Chondrocyte (in vitro differentiated cells): Measurements from ENCODE around the gene YWHAQ. TPM values are rescaled to one million over a fixed set of nuclear protein-coding genes. Genes with fewer than 3 reads are reported as not detected.
"Not testable (repeated sequence)": the region's sequence is repeated elsewhere in the genome, so short reads cannot be mapped to it uniquely, and the experiment has no call there.

Source experiments
- DNase-seq: peaks from one replicate; pipeline ENCODE4 v3.0.0; 2021; ENCODE audit warnings: mixed read lengths, low spot score
- H3K27ac Mint-ChIP-seq: one replicate; pipeline ENCODE4 v1.8.0; 2021; ENCODE audit warnings: mild to moderate bottlenecking, moderate library complexity, mixed read lengths; ENCODE audit not compliant: unreplicated experiment
- H3K27me3 Mint-ChIP-seq: 2 replicates; pipeline ENCODE4 v1.8.0; 2021; ENCODE audit warnings: low read depth, mixed read lengths
- H3K36me3 Mint-ChIP-seq: 2 replicates; pipeline ENCODE4 v1.8.0; 2021; ENCODE audit warnings: low read depth, mixed read lengths
- H3K4me1 Mint-ChIP-seq: 2 replicates; pipeline ENCODE4 v1.8.0; 2021; ENCODE audit warnings: low read depth, mild to moderate bottlenecking, mixed read lengths
- H3K4me3 Mint-ChIP-seq: one replicate; pipeline ENCODE4 v1.8.0; 2021; ENCODE audit warnings: mild to moderate bottlenecking, moderate library complexity, mixed read lengths; ENCODE audit not compliant: unreplicated experiment
- H3K9me3 Mint-ChIP-seq: 2 replicates; pipeline ENCODE4 v1.8.0; 2021; ENCODE audit warnings: low read depth, mixed read lengths
- CTCF ChIP-seq: fragments of 200-600 bp; sonication (generic); IDR thresholded peaks from 2 replicates; pipeline ENCODE4 v1.5.0; 2021; ENCODE audit warnings: antibody characterized with exemption, mild to moderate bottlenecking, moderate library complexity
- total RNA-seq: library from RNA; stranded (reverse); gene quantifications from 3 replicates; pipeline ENCODE4 v1.2.1, GENCODE V29; 2021

Gene YWHAQ
- total RNA-seq, 1 donor from 2014 or later, result 247 TPM

- H3K27ac Mint-ChIP-seq, result no peak overlapping the region
- TF ChIP-seq CTCF, result no peak
- peaks cover 9% of the 10 kb centered on the region for H3K36me3 Mint-ChIP-seq
- H3K4me3 Mint-ChIP-seq, result no peak overlapping the region
- H3K9me3 Mint-ChIP-seq, result no peaks in the 10 kb centered on the region
- H3K4me1 Mint-ChIP-seq, result peaks cover 45% of the 10 kb centered on the region
- no peaks in the 10 kb centered on the region for H3K27me3 Mint-ChIP-seq
- DNase-seq, result no peak
Observed at GRCh38 chr2:9592699-9593098, 38.1 kb downstream of the YWHAQ start.

- peaks cover 50% of the 10 kb centered on the region for H3K4me1 Mint-ChIP-seq
- peak overlapping the region; percentile 17 for H3K27ac Mint-ChIP-seq
- peaks cover 20% of the 10 kb centered on the region for H3K36me3 Mint-ChIP-seq
Observed at GRCh38 chr2:9590641-9591040, 40.2 kb downstream of the YWHAQ start.

GRCh38 chr2:9586465-9586864 is 44.3 kb downstream of the YWHAQ start:
- H3K4me3 Mint-ChIP-seq, result no peak overlapping the region
- H3K4me1 Mint-ChIP-seq, result peaks cover 42% of the 10 kb centered on the region
- H3K27me3 Mint-ChIP-seq, result no peaks in the 10 kb centered on the region
- H3K36me3 Mint-ChIP-seq, result peaks cover 29% of the 10 kb centered on the region
- TF ChIP-seq CTCF, result no peak
- no peaks in the 10 kb centered on the region for H3K9me3 Mint-ChIP-seq
- H3K27ac Mint-ChIP-seq, result no peak overlapping the region
- DNase-seq, result no peak

More at GRCh38 chr2:9590641-9591040, 40.2 kb downstream of the YWHAQ start:
- no peak for DNase-seq
- Mint-ChIP-seq H3K4me3 (no peak overlapping the region), H3K9me3 (no peaks in the 10 kb centered on the region), H3K27me3 (no peaks in the 10 kb centered on the region)
- TF ChIP-seq CTCF, result no peak

- Mint-ChIP-seq H3K36me3 (peaks cover 29% of the 10 kb centered on the region), H3K4me3 (no peak overlapping the region), H3K4me1 (peaks cover 36% of the 10 kb centered on the region), H3K9me3 (no peaks in the 10 kb centered on the region), H3K27ac (peak overlapping the region; percentile 87), H3K27me3 (no peaks in the 10 kb centered on the region)
- TF ChIP-seq CTCF, result no peak
- no peak for DNase-seq
Observed at GRCh38 chr2:9585486-9585885, 45.3 kb downstream of the YWHAQ start.

GRCh38 chr2:9584902-9585301 is 45.9 kb downstream of the YWHAQ start:
- peak overlapping the region; percentile 16 for H3K4me3 Mint-ChIP-seq
- peaks cover 27% of the 10 kb centered on the region for H3K36me3 Mint-ChIP-seq
- DNase-seq, H3K9me3 Mint-ChIP-seq, H3K27me3 Mint-ChIP-seq: not testable (repeated sequence)
- H3K4me1 Mint-ChIP-seq, result peaks cover 32% of the 10 kb centered on the region
- peak overlapping the region; percentile 87 for H3K27ac Mint-ChIP-seq

- peaks cover 32% of the 10 kb centered on the region for H3K4me1 Mint-ChIP-seq
- H3K27ac Mint-ChIP-seq, result no peak overlapping the region
- TF ChIP-seq CTCF, result no peak
- no peak overlapping the region for H3K4me3 Mint-ChIP-seq
- DNase-seq, result peak; percentile 21
- H3K9me3 Mint-ChIP-seq, result no peaks in the 10 kb centered on the region
- H3K27me3 Mint-ChIP-seq, result no peaks in the 10 kb centered on the region
- peaks cover 25% of the 10 kb centered on the region for H3K36me3 Mint-ChIP-seq
Observed at GRCh38 chr2:9582624-9583023, 48.2 kb downstream of the YWHAQ start.
